Measurements from ENCODE around the gene PHACTR1.

The PHACTR1 gene

DNA sequence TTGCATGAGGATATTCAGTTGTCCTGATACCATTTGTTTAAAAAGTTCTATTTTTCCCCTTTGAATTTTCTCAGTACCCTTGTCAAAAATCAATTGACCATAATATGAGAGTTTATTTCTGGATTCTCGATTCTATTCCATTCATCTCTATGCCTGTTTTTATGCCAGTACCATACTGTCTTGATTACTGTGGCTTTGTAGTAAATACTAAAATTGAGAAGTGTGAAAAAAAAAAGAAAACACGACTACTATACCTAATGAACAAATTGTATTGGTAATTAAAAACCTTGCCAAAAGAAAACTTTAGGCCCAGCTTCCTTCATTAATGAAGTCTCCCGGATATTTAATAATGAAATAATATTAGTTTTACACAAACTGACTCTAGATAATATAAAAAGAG, 426.0 kb downstream of the PHACTR1 start:
- TF ChIP-seq, protein P1, sequence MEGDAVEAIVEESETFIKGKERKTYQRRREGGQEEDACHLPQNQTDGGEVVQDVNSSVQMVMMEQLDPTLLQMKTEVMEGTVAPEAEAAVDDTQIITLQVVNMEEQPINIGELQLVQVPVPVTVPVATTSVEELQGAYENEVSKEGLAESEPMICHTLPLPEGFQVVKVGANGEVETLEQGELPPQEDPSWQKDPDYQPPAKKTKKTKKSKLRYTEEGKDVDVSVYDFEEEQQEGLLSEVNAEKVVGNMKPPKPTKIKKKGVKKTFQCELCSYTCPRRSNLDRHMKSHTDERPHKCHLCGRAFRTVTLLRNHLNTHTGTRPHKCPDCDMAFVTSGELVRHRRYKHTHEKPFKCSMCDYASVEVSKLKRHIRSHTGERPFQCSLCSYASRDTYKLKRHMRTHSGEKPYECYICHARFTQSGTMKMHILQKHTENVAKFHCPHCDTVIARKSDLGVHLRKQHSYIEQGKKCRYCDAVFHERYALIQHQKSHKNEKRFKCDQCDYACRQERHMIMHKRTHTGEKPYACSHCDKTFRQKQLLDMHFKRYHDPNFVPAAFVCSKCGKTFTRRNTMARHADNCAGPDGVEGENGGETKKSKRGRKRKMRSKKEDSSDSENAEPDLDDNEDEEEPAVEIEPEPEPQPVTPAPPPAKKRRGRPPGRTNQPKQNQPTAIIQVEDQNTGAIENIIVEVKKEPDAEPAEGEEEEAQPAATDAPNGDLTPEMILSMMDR (IDR thresholded peaks at IDR 0.05; ENCODE audit: control insufficient read depth, extremely low read depth, insufficient read depth): no peak
- DNase-seq (ENCODE audit: low read depth): no peak
- no peak overlapping the region for H3K4me3 ChIP-seq (ENCODE audit: low read depth, low read length)

DNA sequence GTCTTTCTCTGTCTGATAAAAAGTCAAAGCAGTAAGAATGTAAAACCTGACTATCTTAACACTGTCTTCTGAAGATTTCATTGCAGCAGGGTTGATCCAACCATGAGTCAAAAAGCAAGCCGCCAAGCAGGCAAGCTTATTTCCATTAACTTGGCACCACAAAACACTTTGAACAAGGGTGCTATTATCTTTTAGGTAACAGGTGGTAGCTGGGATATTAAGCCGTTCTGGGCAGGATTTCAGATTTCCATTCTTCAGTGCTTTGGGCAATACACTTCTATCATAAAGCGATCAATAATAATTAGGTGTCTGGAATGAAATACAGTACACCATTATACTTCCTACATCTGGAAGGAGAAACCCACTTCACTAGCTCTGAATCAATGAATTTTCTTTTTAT, 429.9 kb downstream of the PHACTR1 start:
- TF ChIP-seq, protein P1 (IDR thresholded peaks at IDR 0.05; ENCODE audit: control insufficient read depth, extremely low read depth, insufficient read depth): no peak
- DNase-seq (ENCODE audit: low read depth): no peak
- no peak overlapping the region for H3K4me3 ChIP-seq (ENCODE audit: low read depth, low read length)

DNA sequence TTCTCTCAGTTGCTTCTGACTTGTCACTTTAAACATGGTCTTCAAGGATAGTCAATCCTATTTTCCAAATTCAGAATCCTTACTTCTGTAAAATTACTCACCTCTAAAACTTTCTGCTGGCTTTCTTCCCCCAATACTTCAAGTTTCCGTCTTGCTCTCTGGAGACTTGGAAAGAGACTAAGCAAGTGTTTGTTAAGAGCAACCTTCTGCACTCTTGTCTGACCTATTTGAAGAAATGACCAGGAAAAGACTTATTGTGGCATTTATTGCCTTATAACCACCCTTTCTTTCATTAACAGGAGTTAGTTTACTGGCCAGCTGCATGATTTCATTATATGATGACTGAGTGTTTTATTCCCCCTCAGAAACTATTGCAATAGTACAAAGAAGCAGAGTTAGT, 430.8 kb downstream of the PHACTR1 start:
- DNase-seq (ENCODE audit: low read depth): no peak
- H3K4me3 ChIP-seq (ENCODE audit: low read depth, low read length): no peak overlapping the region
- TF ChIP-seq, protein P1 (IDR thresholded peaks at IDR 0.05; ENCODE audit: control insufficient read depth, extremely low read depth, insufficient read depth): no peak

DNA sequence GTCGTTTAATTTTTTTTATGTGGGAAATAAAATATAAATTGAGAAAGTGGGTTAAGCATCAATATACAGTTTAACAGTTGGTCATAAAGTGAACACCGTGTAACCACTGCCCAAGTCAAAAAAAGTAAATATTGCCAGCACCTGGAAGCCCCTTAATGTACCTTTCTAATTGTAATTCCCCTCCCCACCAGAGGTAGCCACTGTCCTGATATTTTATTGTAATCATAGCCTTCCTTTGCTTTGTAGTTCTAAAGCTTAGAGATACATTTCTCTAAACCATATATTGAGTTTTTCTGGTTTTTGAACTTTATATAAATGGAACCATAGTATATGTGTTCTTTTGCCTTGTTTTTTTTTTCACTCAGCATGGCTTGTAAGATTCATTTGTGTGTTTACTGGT, 431.2 kb downstream of the PHACTR1 start:
- H3K4me3 ChIP-seq (ENCODE audit: low read depth, low read length): no peak overlapping the region
- DNase-seq (ENCODE audit: low read depth): no peak
- TF ChIP-seq, protein P1 (IDR thresholded peaks at IDR 0.05; ENCODE audit: control insufficient read depth, extremely low read depth, insufficient read depth): no peak

DNA sequence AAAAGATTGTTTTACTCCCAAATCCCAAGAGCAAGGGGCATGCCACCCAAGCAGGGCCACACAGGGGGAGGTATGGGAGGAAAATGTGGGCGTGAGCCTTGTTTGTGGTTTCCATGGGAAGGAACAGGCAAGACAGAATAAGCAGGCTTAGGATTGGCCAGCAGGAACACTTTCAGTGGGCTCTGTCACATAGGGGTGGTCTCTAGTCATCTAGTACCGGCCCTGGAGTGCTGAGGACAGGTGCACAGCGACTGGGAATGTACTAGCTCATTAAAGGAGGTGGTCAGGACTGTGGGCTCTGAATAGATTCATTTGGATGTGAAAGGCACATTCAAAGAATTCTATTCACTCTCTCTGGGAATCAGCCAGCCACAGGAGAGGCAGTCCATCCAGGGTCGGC, 436.2 kb downstream of the PHACTR1 start:
- no peak overlapping the region for H3K4me3 ChIP-seq (ENCODE audit: low read depth, low read length)
- TF ChIP-seq, protein P1 (IDR thresholded peaks at IDR 0.05; ENCODE audit: control insufficient read depth, extremely low read depth, insufficient read depth): no peak
- no peak for DNase-seq (ENCODE audit: low read depth)

DNA sequence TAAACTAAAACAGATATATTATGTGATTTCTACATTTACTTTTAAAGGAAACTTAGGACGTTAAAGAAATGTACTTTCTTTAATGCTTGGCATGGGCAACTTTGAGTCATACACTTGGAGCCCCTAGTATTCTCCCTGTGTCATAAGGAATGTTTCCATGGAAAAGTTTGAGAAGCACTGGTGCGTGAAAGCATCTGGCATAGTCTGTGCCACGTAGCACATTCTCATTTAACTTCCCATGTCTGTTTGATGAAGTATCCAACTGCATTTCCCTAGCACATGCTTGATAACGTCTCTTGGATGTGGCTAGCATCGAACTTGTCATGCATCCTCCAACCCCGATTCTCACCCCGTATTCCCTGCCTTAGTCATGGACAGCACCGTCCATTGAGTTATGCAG, 439.8 kb downstream of the PHACTR1 start:
- no peak for DNase-seq (ENCODE audit: low read depth)
- TF ChIP-seq, protein P1 (IDR thresholded peaks at IDR 0.05; ENCODE audit: control insufficient read depth, extremely low read depth, insufficient read depth): no peak
- no peak overlapping the region for H3K4me3 ChIP-seq (ENCODE audit: low read depth, low read length)

DNA sequence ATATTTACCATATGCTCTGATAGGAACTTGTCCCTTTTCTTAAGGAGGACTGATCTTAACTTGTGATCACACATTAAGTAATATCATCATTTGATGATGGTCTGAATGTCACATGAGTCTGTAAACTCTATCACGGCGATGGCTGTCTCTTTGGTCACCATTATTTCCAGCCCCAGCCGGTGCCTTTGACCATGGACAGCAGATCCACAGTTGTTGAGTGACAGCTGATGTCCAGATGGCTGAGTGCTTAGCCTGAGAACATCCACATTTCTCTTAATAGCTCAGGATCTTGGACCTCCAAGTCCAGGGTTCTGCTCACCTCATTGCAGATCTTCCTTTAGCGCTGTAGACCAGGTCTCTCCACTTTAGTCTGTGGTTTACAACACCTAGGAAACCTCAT, 440.7 kb downstream of the PHACTR1 start:
- no peak overlapping the region for H3K4me3 ChIP-seq (ENCODE audit: low read depth, low read length)
- DNase-seq (ENCODE audit: low read depth): no peak
- TF ChIP-seq, protein P1 (IDR thresholded peaks at IDR 0.05; ENCODE audit: control insufficient read depth, extremely low read depth, insufficient read depth): no peak

Data from LNCaP clone FGC (cell line).